PC-9 (cell line): ENCODE measurements around the gene CWC15. TPM values are rescaled to one million over a fixed set of nuclear protein-coding genes. Genes with fewer than 3 reads are reported as not detected.

Source experiments
- BruUV-seq: library from RNA; stranded (reverse); fragments of 400-500 nt; replicated peaks from 2 replicates; lab custom pipeline; 2021; lab: Mats Ljungman, UMichigan
- CTCF ChIA-PET: fragments of 300-600 bp; sonication (Branson Sonifier 250); formaldehyde crosslinking; loops from one replicate; lab custom pipeline; 2022; ENCODE audit warnings: antibody characterized with exemption; lab: Charles Lee
- POLR2A ChIA-PET: fragments of 300-600 bp; sonication (Branson Sonifier 250); formaldehyde crosslinking; loops from one replicate; lab custom pipeline; 2022; ENCODE audit warnings: antibody characterized with exemption; ENCODE audit not compliant: unreplicated experiment; lab: Charles Lee
- DNase-seq, 2 experiments: peaks; one replicate each; pipeline versions ENCODE4 v3.0.0 to v3.0.0-alpha.2; 2015 to 2022; ENCODE audit warnings: mixed read lengths in 1 of 2
- H2AFZ ChIP-seq: fragments of 200-600 bp; sonication (generic); 2 replicates; pipeline ENCODE4 v1.8.1; 2017; ENCODE audit warnings: antibody characterized with exemption
- H3F3A ChIP-seq: fragments of 200-600 bp; sonication (generic); 2 replicates; pipeline ENCODE4 v1.8.1; 2017; ENCODE audit warnings: antibody characterized with exemption, mild to moderate bottlenecking, low read depth; ENCODE audit not compliant: insufficient read depth
- H3K27ac ChIP-seq: fragments of 200-600 bp; sonication (generic); 2 replicates; pipeline ENCODE4 v1.6.1; 2016; ENCODE audit warnings: mixed run types
- H3K27me3 ChIP-seq: fragments of 200-600 bp; sonication (generic); 2 replicates; pipeline ENCODE4 v1.6.1; 2016; ENCODE audit warnings: low read depth, mixed run types; ENCODE audit not compliant: insufficient read depth
- H3K36me3 ChIP-seq: fragments of 200-600 bp; sonication (generic); 2 replicates; pipeline ENCODE4 v1.6.1; 2016; ENCODE audit warnings: low read depth, mixed run types
- H3K4me1 ChIP-seq: fragments of 200-600 bp; sonication (generic); replicated peaks from 2 replicates; pipeline ENCODE4 v1.6.1; 2016; ENCODE audit warnings: mixed run types; ENCODE audit not compliant: insufficient read depth
- H3K4me2 ChIP-seq: fragments of 200-600 bp; sonication (generic); 2 replicates; pipeline ENCODE4 v1.6.1; 2017; ENCODE audit warnings: mixed run types
- H3K4me3 ChIP-seq: fragments of 200-600 bp; sonication (generic); 2 replicates; pipeline ENCODE4 v1.6.1; 2016; ENCODE audit warnings: mixed run types
- H3K79me2 ChIP-seq: fragments of 200-600 bp; sonication (generic); 2 replicates; pipeline ENCODE4 v1.6.1; 2017; ENCODE audit warnings: low read depth, mixed run types
- H3K9me2 ChIP-seq: fragments of 200-600 bp; sonication (generic); 2 replicates; pipeline ENCODE4 v1.8.1; 2017; ENCODE audit warnings: mild to moderate bottlenecking; ENCODE audit not compliant: insufficient read depth
- H3K9me3 ChIP-seq: fragments of 200-600 bp; sonication (generic); 2 replicates; pipeline ENCODE4 v1.8.1; 2016; ENCODE audit warnings: low read depth; ENCODE audit not compliant: insufficient read depth
- H4K20me1 ChIP-seq: fragments of 200-600 bp; sonication (generic); 2 replicates; pipeline ENCODE4 v1.8.1; 2017; ENCODE audit not compliant: insufficient read depth
- EZH2 ChIP-seq: fragments of 200-600 bp; sonication (generic); IDR thresholded peaks from 2 replicates; pipeline ENCODE4 v1.8.0; 2017; ENCODE audit warnings: antibody characterized with exemption, low read depth
- intact Hi-C: fragments of 100-400 bp; cut with micrococcal nuclease; formaldehyde crosslinking; loops from one replicate; pipeline ENCODE4 v1.10.0; 2022; ENCODE audit not compliant: unreplicated experiment
- total RNA-seq: library from RNA; stranded (reverse); gene quantifications from 2 replicates; pipeline ENCODE4 v1.2.3, GENCODE V29; 2021
- TF ChIP-seq, protein P1 (sequence below): fragments of 200-600 bp; sonication (generic); conservative IDR thresholded peaks from 2 replicates; pipeline ENCODE4 v1.6.1; 2017; ENCODE audit warnings: mixed run types, antibody characterized with exemption, mild to moderate bottlenecking, moderate library complexity

CWC15 gene
- total RNA-seq, 1 experiment from 2014 or later, result 50.9 TPM

DNA sequence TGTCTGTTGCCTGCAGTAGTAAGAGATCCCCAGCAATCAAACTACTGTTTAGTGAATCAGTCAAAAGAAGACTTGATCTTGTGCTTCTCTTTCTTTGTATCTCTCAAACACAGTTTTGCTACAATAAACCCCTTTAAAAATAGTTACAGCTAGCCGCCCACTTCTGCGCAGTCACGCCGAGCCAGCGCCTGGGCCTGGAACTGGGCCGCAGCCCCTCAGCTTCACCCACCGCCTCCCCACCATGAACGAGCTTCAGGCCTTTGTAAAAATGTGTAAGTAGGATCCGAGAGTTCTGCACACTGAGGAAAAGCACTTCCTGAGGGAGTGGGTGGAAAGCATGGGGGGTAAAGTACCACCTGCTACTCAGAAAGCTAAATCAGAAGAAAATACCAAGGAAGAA is 60.5 kb downstream of the CWC15 start:
- BruUV-seq, result no TSS peak
- Histone ChIP-seq H3K27ac (no peak overlapping the region), H3K4me3 (no peak overlapping the region), H3K79me2 (no peaks in the 10 kb centered on the region), H3F3A (0 out of 2 replicates have a peak, but pooled peaks cover 4% of the 10 kb centered on the region), H3K4me2 (no peak overlapping the region), H3K9me2 (no peaks in the 10 kb centered on the region), H3K27me3 (no peaks in the 10 kb centered on the region), H3K36me3 (0 out of 2 replicates have a peak, but pooled peaks cover 15% of the 10 kb centered on the region), H3K4me1 (no peaks in the 10 kb centered on the region), H4K20me1 (no peaks in the 10 kb centered on the region; the same call in 1 of the 2 replicates), H3K9me3 (no peaks in the 10 kb centered on the region), H2AFZ (no peak overlapping the region)
- ChIA-PET CTCF (no interaction called here), POLR2A (no interaction called here)
- TF ChIP-seq, protein P1, sequence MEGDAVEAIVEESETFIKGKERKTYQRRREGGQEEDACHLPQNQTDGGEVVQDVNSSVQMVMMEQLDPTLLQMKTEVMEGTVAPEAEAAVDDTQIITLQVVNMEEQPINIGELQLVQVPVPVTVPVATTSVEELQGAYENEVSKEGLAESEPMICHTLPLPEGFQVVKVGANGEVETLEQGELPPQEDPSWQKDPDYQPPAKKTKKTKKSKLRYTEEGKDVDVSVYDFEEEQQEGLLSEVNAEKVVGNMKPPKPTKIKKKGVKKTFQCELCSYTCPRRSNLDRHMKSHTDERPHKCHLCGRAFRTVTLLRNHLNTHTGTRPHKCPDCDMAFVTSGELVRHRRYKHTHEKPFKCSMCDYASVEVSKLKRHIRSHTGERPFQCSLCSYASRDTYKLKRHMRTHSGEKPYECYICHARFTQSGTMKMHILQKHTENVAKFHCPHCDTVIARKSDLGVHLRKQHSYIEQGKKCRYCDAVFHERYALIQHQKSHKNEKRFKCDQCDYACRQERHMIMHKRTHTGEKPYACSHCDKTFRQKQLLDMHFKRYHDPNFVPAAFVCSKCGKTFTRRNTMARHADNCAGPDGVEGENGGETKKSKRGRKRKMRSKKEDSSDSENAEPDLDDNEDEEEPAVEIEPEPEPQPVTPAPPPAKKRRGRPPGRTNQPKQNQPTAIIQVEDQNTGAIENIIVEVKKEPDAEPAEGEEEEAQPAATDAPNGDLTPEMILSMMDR, result no peak
- TF ChIP-seq EZH2, result no peak
- intact Hi-C loops, result no loop called here
- no peak for DNase-seq

Other genes starting within 250 kb of the CWC15 start
- 48.0 and 60.5 TPM in 2 replicates for gene AMOTL1, start 205.2 kb downstream of the CWC15 start, total RNA-seq
- 0.85 and 1.1 TPM in 2 replicates for gene KDM4D, start 153 bp upstream of the CWC15 start, total RNA-seq
- not detected in 2 replicates for gene KDM4E, start 51.7 kb upstream of the CWC15 start, total RNA-seq
- gene KDM4F, start 75.9 kb upstream of the CWC15 start, total RNA-seq, result not detected in 2 replicates
- 22.9 and 24.2 TPM in 2 replicates for gene SRSF8, start 93.4 kb upstream of the CWC15 start, total RNA-seq
- gene ENDOD1, start 116.3 kb upstream of the CWC15 start, total RNA-seq, result 8.0 and 8.1 TPM in 2 replicates